ENCODE measurements around the gene SCUBE2.

The SCUBE2 gene

GRCh38 chr11:9022961-9023680 lies 68.3 kb downstream of the SCUBE2 start:
- no peak overlapping the region for H3K27ac ChIP-seq
- TF ChIP-seq CTCF (conservative IDR thresholded peaks at IDR 0.05) = no peak

- no peak overlapping the region for H3K27ac ChIP-seq
- TF ChIP-seq CTCF (conservative IDR thresholded peaks at IDR 0.05) = no peak
These were observed 70.5 kb downstream of the SCUBE2 start for GRCh38 chr11:9020916-9021315.

DNA sequence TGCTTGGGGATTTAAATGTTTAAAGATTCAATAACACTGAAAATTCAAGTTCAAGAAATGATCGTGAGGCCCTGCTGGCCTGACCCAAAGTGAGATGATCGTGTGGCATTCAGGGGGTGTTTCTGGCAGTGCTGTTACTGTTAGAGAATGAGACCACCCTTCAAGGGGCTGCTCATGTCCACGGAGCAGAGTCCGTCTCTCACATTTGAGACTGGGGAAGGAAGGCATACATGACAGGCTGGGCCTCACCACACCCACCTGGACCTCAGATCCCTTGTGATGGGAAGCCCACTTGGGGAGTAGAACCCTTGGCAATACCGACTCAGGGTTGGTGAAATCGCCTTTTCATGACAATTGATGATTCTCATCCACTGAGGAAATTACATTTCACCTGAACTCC lies 71.5 kb downstream of the SCUBE2 start:
- no peak overlapping the region for H3K27ac ChIP-seq
- no peak for TF ChIP-seq CTCF (conservative IDR thresholded peaks at IDR 0.05)

DNA sequence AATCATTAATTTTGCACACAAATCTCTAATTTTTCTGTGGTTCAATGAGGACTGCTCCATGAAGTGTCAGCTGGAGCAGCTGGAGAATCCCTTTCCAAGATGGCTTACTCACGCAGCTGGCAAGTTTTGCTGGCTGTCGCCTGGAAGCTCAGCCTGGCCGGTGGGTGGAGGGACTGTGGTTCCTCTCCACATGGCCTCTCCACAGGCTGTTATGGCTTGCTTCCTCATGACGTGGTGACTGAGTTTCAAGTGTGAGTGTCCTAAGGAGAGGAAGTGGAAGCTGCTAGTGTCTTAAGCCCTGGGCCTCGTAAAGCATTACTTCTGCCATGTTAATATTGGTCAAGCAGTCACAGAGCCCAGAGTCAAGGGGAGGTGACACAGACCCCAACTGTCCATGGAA lies 73.6 kb downstream of the SCUBE2 start:
- no peak overlapping the region; the same call in 1 of the 2 replicates for H3K27ac ChIP-seq
- TF ChIP-seq CTCF (conservative IDR thresholded peaks at IDR 0.05) = no peak

- H3K27ac ChIP-seq = peak overlapping the region; percentile 11; the same call in 1 of the 2 replicates
- no peak for TF ChIP-seq CTCF (conservative IDR thresholded peaks at IDR 0.05)
These were observed 74.3 kb downstream of the SCUBE2 start for GRCh38 chr11:9016916-9017642.

DNA sequence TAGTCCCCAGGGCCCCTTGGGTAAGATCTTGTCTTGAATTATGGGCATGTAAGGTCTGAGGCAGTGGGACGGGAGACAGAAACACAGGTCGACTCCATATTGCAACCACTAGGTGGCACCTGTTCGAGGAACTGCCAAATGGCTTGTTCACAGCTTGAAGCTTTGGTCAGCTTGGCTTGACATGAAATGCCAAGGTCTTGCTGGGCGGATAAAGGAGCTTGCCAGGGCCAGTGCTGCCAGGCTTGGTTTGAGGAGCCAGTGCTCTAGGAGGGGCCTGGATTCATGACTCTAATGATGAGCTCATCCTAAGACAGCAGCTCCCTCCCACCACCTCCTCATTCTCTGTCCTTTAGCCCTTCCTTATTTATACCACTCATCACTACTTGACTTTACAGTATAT lies 75.7 kb downstream of the SCUBE2 start:
- TF ChIP-seq CTCF (conservative IDR thresholded peaks at IDR 0.05) = peak; percentile 86
- no peak overlapping the region for H3K27ac ChIP-seq

DNA sequence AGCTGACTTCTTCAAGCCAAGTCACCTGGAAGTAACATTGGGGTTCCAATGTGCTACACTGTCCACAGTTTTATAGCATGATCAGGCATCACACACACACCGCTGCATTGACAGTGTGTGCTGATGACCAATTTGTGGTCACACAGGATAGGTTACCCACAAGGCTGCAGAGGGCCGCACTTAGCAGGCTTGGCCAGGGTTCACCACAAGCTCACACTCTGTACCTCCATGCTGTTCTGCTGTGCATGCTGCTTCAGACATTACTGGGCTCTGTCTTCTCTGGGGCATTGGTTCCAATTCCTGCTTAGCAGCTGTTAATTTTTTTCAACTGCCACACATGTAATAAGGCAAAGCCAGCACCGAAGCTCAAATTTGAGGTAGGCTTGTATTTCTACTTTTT lies 76.6 kb downstream of the SCUBE2 start:
- no peak overlapping the region for H3K27ac ChIP-seq
- TF ChIP-seq CTCF (conservative IDR thresholded peaks at IDR 0.05) = no peak
